ENCODE measurements around the gene METTL4. TPM values are rescaled to one million over a fixed set of nuclear protein-coding genes. Genes with fewer than 3 reads are reported as not detected.
A peak's percentile ranks its signal among the peaks of the same experiment; 100 is the strongest.

The METTL4 gene
- total and polyA plus RNA-seq, 9 of the 15 experiments (the other 6 are each of a cell fraction or from before 2014, with no cell fraction given) = 7.9 to 32.8 (median 22.1) TPM

- Histone ChIP-seq H3K9ac (ENCODE audit: insufficient read depth in 1 of 2, low read depth in 2 of 2, low read length in 2 of 2) (no peak overlapping the region), H3K27ac (ENCODE audit: extremely low read depth, low read depth, low read length) (no peak overlapping the region), H4K20me1 (replicated peaks; ENCODE audit: control insufficient read depth, insufficient read depth, low read length) (no peaks in the 10 kb centered on the region), H3K4me3 (no peak overlapping the region), H3K4me2 (ENCODE audit: insufficient read depth, low read length) (no peak overlapping the region), H3K79me2 (ENCODE audit: control insufficient read depth, insufficient read depth, low read length) (no peaks in the 10 kb centered on the region), H3K9me1 (ENCODE audit: control insufficient read depth, insufficient read depth, low read length) (no peaks in the 10 kb centered on the region), H3K36me3 (ENCODE audit: control insufficient read depth, insufficient read depth, low read length) (peaks cover 24% of the 10 kb centered on the region; the same call in 2 of the 3 replicates), H2AFZ (ENCODE audit: low read depth, low read length) (no peak overlapping the region), H3K9me3 (replicated peaks; ENCODE audit: control insufficient read depth, insufficient read depth, low read depth, low read length) (no peaks in the 10 kb centered on the region), H3K4me1 (replicated peaks in 1 of 2; ENCODE audit: control insufficient read depth in 2 of 2, insufficient read depth in 2 of 2, low read length in 2 of 2) (no peaks in the 10 kb centered on the region), H3K27me3 (ENCODE audit: control insufficient read depth in 2 of 2, insufficient read depth in 2 of 2, low read length in 2 of 2) (no peaks in the 10 kb centered on the region)
- DNase-seq (ENCODE audit: extremely low read depth in 1 of 4, low spot score in 3 of 4) (no peak), ATAC-seq (no peak), FAIRE-seq (no peak)
- CTCF ChIA-PET (ENCODE audit: low intra/inter-chr PET ratio) = no interaction called here
- intact Hi-C loops (cut with micrococcal nuclease) (loop anchor here (5.0 to 10.0 kb wide), 4 partner anchors 320 to 1678 kb away; no protein-coding TSS in a partner anchor), in situ Hi-C loops (cut with MboI) (loop anchor here (25.0 kb wide), 1 partner anchor 958 kb away; no protein-coding TSS in a partner anchor)
- no TSS peak for BruUV-seq (replicated peaks)
- POLR2A ChIA-PET = no interaction called here
- WGBS (ENCODE audit: insufficient coverage, low coverage, missing lambda C conversion rate) = 57% methylated on average over 2 of the region's 2 CpGs
- peak; percentile 56; the same call in 1 of the 2 replicates for TF ChIP-seq ZBTB33 (CRISPR knock-in tag; IDR thresholded peaks at IDR 0.05)
- TF ChIP-seq ZNF217 (CRISPR knock-in tag; IDR thresholded peaks at IDR 0.05) = 0 out of 2 replicates have a peak, but pooled peaks have one; percentile 31
- TF ChIP-seq ZNF224 (CRISPR knock-in tag; IDR thresholded peaks at IDR 0.05) = peak; percentile 92
- no peak for TF ChIP-seq ZBTB40 (IDR thresholded peaks at IDR 0.05)
- 0 out of 2 replicates have a peak, but pooled peaks have one; percentile 30 for TF ChIP-seq ZBTB40 (CRISPR knock-in tag; IDR thresholded peaks at IDR 0.05)
- no peak for TF ChIP-seq ZNF445 (CRISPR knock-in tag; IDR thresholded peaks at IDR 0.05; ENCODE audit: low read depth)
- peak; percentile 93 for TF ChIP-seq ZNF232 (CRISPR knock-in tag; IDR thresholded peaks at IDR 0.05)
- no peak for TF ChIP-seq ETV6 (IDR thresholded peaks at IDR 0.05; ENCODE audit: borderline replicate concordance in 1 of 2, low read depth in 2 of 2, low read length in 1 of 2)
- peak; percentile 95; the same call in 1 of the 2 replicates for TF ChIP-seq ETV6 (CRISPR knock-in tag; IDR thresholded peaks at IDR 0.05; ENCODE audit: borderline replicate concordance)
- no peak for TF ChIP-seq ZNF766 (CRISPR knock-in tag; conservative IDR thresholded peaks at IDR 0.05)
- peak; percentile 100 for TF ChIP-seq DACH1 (IDR thresholded peaks at IDR 0.05; ENCODE audit: partially characterized antibody)
- 0 out of 2 replicates have a peak, but pooled peaks have one; percentile 56 for TF ChIP-seq ZNF431 (CRISPR knock-in tag; IDR thresholded peaks at IDR 0.05)
- TF ChIP-seq EP400 (IDR thresholded peaks at IDR 0.05) = no peak
These were observed 26.1 kb downstream of the METTL4 start for GRCh38 chr18:2545155-2545554.

Measured in K562 (cell line).